Aorta (tissue), 5 donors: ENCODE data around the gene SVOPL. TPM values are rescaled to one million over a fixed set of nuclear protein-coding genes. Genes with fewer than 3 reads are reported as not detected.

Experiments
- ATAC-seq: fragments of 200-7000 bp; cut with Tn5 transposase; one replicate; pipeline ENCODE4 v1.9.1; 2022; ENCODE audit warnings: moderate library complexity; ENCODE audit not compliant: low FRiP score
- DNase-seq, 2 donors: peaks; one replicate each; pipeline ENCODE4 v3.0.0-alpha.2; 2020
- H3K27ac ChIP-seq, 2 donors: one replicate each; pipeline ENCODE4 v1.5.1; 2013; ENCODE audit warnings: low read length in 2 of 2, mild to moderate bottlenecking in 2 of 2, moderate library complexity in 2 of 2, control low read depth in 1 of 2, inconsistent platforms in 1 of 2, low read depth in 1 of 2
- H3K27me3 ChIP-seq, 2 donors: one replicate each; pipeline ENCODE4 v1.6.1; 2013; ENCODE audit warnings: control low read depth in 1 of 2, low read length in 1 of 2, mild to moderate bottlenecking in 1 of 2, moderate library complexity in 1 of 2; ENCODE audit not compliant: insufficient read depth in 2 of 2, control insufficient read depth in 1 of 2
- H3K36me3 ChIP-seq, 2 donors: one replicate each; pipeline ENCODE4 v1.6.1; 2013; ENCODE audit warnings: control low read depth in 1 of 2, low read length in 1 of 2, mild to moderate bottlenecking in 1 of 2; ENCODE audit not compliant: insufficient read depth in 2 of 2, control insufficient read depth in 1 of 2
- H3K4me1 ChIP-seq, 2 donors: one replicate each; pipeline ENCODE4 v1.6.1; 2013; ENCODE audit warnings: low read length in 2 of 2, control low read depth in 1 of 2, mild to moderate bottlenecking in 1 of 2, moderate library complexity in 1 of 2; ENCODE audit not compliant: insufficient read depth in 2 of 2, control insufficient read depth in 1 of 2
- H3K4me3 ChIP-seq, 2 donors: one replicate each; pipeline ENCODE4 v1.5.1; 2013; ENCODE audit warnings: low read length in 2 of 2, control low read depth in 1 of 2, mild to moderate bottlenecking in 1 of 2
- H3K9me3 ChIP-seq: one replicate; pipeline ENCODE4 v1.6.1; 2013; ENCODE audit warnings: mild to moderate bottlenecking, low read length; ENCODE audit not compliant: control insufficient read depth
- WGBS, 2 donors: extraction: QIAGEN DNeasy Blood & Tissue Kit; methylation state at CpG; one replicate each; pipeline ENCODE4 v1.1.7; 2013; 5-methylcytosine and 5-hydroxymethylcytosine counted together
- intact Hi-C, 2 donors: fragments of 100-400 bp; cut with DNase I; formaldehyde crosslinking; loops; one replicate each; pipeline versions ENCODE4 v1.14.2 to v1.15.0; 2022
- polyA plus RNA-seq, 2 donors: library from polyadenylated mRNA; stranded (reverse); fragments of 200-250 nt; gene quantifications; one replicate each; pipeline ENCODE4 v1.2.3, GENCODE V29; 2013
- total RNA-seq, 2 donors: library from RNA; stranded (reverse); fragmentation: NEBNext Ultra II Directional; extraction: Animal tissue kit (Norgen Biotek cat#: 25700); gene quantifications; one replicate each; pipeline ENCODE4 v1.2.1, GENCODE V29; 2021
- donor health status: healthy with polysubstance abuse.
- donor health status: Bipolar disorder and iron deficiency.
- donor health status: DM: no; HTN: no; CAD: no.
- donor health status: DM: no; HTN: no; CAD: no.
- donor health status: DM: yes; HTN: yes; CAD: no.

SVOPL gene
- total and polyA plus RNA-seq, 4 donors: 1.2 TPM; not detected in 3

DNA sequence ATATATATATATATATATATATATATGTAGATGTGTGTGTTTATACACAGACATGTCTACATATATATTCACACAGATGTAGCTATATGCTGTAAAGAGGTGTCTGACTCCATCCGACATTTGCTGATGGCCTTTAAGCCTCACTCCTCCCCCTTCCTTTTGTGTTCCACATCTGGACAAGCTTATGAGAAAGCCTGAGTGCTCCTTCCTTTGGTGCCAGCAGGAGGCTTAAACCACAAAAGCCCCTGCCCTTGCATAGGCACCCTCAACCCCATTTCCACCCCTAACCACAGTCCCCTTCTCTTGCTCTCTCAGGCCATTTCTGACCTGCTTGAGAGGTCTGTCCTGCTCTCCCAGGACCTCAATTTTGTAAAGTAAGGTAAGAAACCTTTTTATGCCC lies 98.7 kb downstream of the SVOPL start:
- intact Hi-C loops: no loop called here
- Histone ChIP-seq H3K27me3 (peaks cover 0 to 2% of the 10 kb centered on the region in 2 donors), H3K36me3 (no peaks in the 10 kb centered on the region), H3K9me3 (no peaks in the 10 kb centered on the region), H3K4me1 (no peaks in the 10 kb centered on the region), H3K27ac (no peak overlapping the region), H3K4me3 (no peak overlapping the region)
- ATAC-seq: no peak
- WGBS, 2 donors: 49 to 61% methylated on average over 1 of the region's 1 CpG
- no peak for DNase-seq

DNA sequence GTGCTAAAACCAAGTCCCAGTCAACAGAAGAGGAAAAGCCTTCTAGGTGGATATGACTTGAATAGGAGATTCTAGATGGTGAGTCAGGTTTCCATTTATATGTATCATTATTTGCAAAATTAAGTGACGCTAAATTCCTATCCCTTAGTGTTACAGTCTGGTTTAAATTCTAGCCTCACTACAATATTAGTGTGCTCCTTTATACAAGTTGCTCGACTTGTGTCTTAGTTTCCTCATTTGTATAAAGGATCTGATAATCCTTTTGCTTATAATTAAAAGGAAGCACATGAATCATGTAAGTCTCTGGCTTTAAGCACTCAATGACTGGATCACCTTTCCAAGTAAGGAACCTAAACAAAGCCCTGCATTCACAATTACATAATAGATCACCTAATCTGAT lies 105.7 kb downstream of the SVOPL start:
- intact Hi-C loops: no loop called here
- Histone ChIP-seq H3K36me3 (no peaks in the 10 kb centered on the region), H3K9me3 (no peaks in the 10 kb centered on the region), H3K4me3 (no peak overlapping the region), H3K27ac (no peak overlapping the region), H3K4me1 (no peaks in the 10 kb centered on the region), H3K27me3 (no peaks in the 10 kb centered on the region)
- no peak for DNase-seq
- 90 to 92% methylated on average over 2 of the region's 2 CpGs for WGBS, 2 donors
- ATAC-seq: no peak

DNA sequence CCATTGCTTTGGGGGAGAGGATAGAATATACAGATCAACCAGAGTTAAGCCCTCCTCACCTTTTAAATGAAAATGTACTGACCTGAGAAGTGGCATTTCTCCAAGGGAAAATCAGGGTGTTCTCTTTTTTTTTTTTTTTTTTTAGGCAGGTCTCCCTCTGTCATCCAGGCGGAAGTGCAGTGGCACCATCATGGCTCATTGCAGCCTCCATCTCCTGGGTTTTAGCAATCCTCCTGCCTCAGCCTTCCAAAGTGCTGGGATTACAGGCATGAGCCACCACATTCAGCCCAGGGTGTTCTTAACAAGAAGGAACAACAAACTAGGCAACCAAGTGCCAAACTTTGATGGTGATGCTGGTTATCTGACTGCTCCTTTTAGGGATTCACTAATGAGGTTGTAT lies 111.0 kb downstream of the SVOPL start:
- no peak overlapping the region for H3K27ac ChIP-seq
- no peaks in the 10 kb centered on the region for H3K36me3 ChIP-seq
- ATAC-seq: no peak
- H3K27me3 ChIP-seq: no peaks in the 10 kb centered on the region
- intact Hi-C loops: no loop called here
- H3K4me1 ChIP-seq: no peaks in the 10 kb centered on the region
- no peak for DNase-seq
- 89 to 98% methylated on average over 1 of the region's 1 CpG for WGBS, 2 donors
- no peak overlapping the region for H3K4me3 ChIP-seq
- no peaks in the 10 kb centered on the region for H3K9me3 ChIP-seq

- WGBS, 2 donors: 93 to 99% methylated on average over 2 of the region's 2 CpGs
- H3K9me3 ChIP-seq: no peaks in the 10 kb centered on the region
- no peaks in the 10 kb centered on the region for H3K4me1 ChIP-seq
- DNase-seq: no peak
- H3K4me3 ChIP-seq: no peak overlapping the region
- H3K27ac ChIP-seq: no peak overlapping the region
- intact Hi-C loops: no loop called here
- H3K36me3 ChIP-seq: no peaks in the 10 kb centered on the region
- H3K27me3 ChIP-seq: no peaks in the 10 kb centered on the region
- ATAC-seq: no peak
These were observed 112.2 kb downstream of the SVOPL start for GRCh38 chr7:138588986-138589385.

GRCh38 chr7:138587485-138587884 lies 113.7 kb downstream of the SVOPL start:
- no peaks in the 10 kb centered on the region for H3K36me3 ChIP-seq
- intact Hi-C loops: no loop called here
- DNase-seq (no peak), ATAC-seq (no peak)
- H3K4me1 ChIP-seq: no peaks in the 10 kb centered on the region
- H3K4me3 ChIP-seq: no peak overlapping the region
- H3K9me3 ChIP-seq: no peaks in the 10 kb centered on the region
- no peak overlapping the region for H3K27ac ChIP-seq
- no peaks in the 10 kb centered on the region for H3K27me3 ChIP-seq
- WGBS, 2 donors: 92 to 95% methylated on average over 4 of the region's 4 CpGs

DNA sequence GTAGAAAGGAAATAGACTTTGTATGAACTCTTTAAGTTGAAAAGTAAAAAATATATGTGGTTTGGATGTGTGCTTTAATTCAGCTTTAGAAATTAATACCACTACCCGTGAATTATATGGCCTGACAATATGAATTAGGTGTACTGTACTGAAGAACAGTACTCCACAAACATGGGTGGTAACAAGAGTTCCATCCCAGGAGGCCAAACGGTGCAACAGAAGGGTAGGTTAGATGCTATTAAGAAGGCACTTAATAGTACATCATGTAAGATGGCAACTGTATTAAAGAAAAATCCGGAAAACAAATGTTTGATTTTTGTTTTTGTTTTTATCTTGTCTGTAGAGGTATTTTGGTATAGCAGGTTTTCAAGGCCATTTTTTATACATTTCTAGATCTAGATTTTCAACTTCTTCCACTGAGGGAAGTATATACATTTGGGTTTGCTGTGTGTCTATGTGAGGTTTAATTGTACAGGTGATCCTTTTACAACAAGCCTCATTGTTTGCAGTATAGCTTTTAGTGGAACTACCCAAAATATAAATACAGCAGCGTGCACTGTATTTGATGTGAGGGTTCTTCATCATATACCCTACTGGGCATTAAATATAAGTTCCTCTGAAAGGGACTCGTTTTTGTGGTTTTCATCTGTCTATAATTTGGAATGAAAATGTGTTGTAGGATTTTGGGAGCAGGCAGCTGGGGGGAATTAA lies 115.7 kb downstream of the SVOPL start:
- Histone ChIP-seq H3K4me3 (no peak overlapping the region), H3K27me3 (no peaks in the 10 kb centered on the region), H3K9me3 (no peaks in the 10 kb centered on the region), H3K4me1 (no peaks in the 10 kb centered on the region), H3K27ac (no peak overlapping the region), H3K36me3 (no peaks in the 10 kb centered on the region)
- DNase-seq (no peak), ATAC-seq (no peak)
- 89 to 91% methylated on average over 5 of the region's 5 CpGs for WGBS, 2 donors
- intact Hi-C loops: no loop called here

GRCh38 chr7:138584696-138585095 lies 116.5 kb downstream of the SVOPL start:
- H3K27ac ChIP-seq: no peak overlapping the region
- 85 to 88% methylated on average over 4 of the region's 4 CpGs for WGBS, 2 donors
- ATAC-seq (no peak), DNase-seq (no peak)
- H3K27me3 ChIP-seq: no peaks in the 10 kb centered on the region
- H3K9me3 ChIP-seq: no peaks in the 10 kb centered on the region
- H3K36me3 ChIP-seq: no peaks in the 10 kb centered on the region
- H3K4me1 ChIP-seq: no peaks in the 10 kb centered on the region
- H3K4me3 ChIP-seq: no peak overlapping the region
- intact Hi-C loops: no loop called here

GRCh38 chr7:138584283-138584682 lies 116.9 kb downstream of the SVOPL start:
- ATAC-seq (no peak), DNase-seq (no peak)
- Histone ChIP-seq H3K36me3 (no peaks in the 10 kb centered on the region), H3K27ac (no peak overlapping the region), H3K4me1 (no peaks in the 10 kb centered on the region), H3K27me3 (no peaks in the 10 kb centered on the region), H3K9me3 (no peaks in the 10 kb centered on the region), H3K4me3 (no peak overlapping the region)
- intact Hi-C loops: no loop called here

DNA sequence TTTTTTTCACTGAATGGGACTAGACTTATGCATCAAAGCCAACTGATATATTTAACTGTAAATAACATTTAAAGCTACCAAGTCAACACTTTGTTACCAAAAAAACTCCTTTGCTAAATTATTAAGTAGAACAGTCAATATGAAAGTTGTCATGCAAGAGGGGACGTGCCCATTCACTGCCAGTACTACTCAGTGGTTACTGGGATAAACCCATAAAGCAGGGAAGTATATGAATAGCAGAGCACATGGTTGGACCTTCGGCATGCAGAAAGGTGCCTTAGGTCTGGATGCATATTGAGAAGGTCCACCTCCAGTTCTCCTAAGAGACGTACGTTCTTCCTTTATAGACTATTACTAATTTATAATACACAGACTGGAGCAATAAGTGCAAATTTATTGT lies 120.1 kb downstream of the SVOPL start:
- Histone ChIP-seq H3K27ac (no peak overlapping the region), H3K9me3 (no peaks in the 10 kb centered on the region), H3K27me3 (no peaks in the 10 kb centered on the region), H3K36me3 (no peaks in the 10 kb centered on the region), H3K4me3 (no peak overlapping the region), H3K4me1 (no peaks in the 10 kb centered on the region)
- WGBS, 2 donors: 95 to 96% methylated on average over 4 of the region's 4 CpGs
- no peak for DNase-seq
- ATAC-seq: no peak
- intact Hi-C loops: no loop called here
